Renal cortical epithelial cell (primary cell): ENCODE measurements around the gene GEMIN4. TPM values are rescaled to one million over a fixed set of nuclear protein-coding genes. Genes with fewer than 3 reads are reported as not detected.
A peak's percentile ranks its signal among the peaks of the same experiment; 100 is the strongest.
"Not testable (repeated sequence)": the region's sequence is repeated elsewhere in the genome, so short reads cannot be mapped to it uniquely, and the experiment has no call there.

Experiments used
- DNase-seq: peaks from one replicate; pipeline ENCODE4 v3.0.0-alpha.2; 2011; ENCODE audit warnings: low read depth
- total RNA-seq: library from RNA; depleted of rRNA; stranded (reverse); fragments of >200 nt; gene quantifications from 2 replicates; pipeline ENCODE4 v1.2.3, GENCODE V29; 2014

Gene GEMIN4
- total RNA-seq, 1 donor from 2014 or later, result 15.2 TPM

DNA sequence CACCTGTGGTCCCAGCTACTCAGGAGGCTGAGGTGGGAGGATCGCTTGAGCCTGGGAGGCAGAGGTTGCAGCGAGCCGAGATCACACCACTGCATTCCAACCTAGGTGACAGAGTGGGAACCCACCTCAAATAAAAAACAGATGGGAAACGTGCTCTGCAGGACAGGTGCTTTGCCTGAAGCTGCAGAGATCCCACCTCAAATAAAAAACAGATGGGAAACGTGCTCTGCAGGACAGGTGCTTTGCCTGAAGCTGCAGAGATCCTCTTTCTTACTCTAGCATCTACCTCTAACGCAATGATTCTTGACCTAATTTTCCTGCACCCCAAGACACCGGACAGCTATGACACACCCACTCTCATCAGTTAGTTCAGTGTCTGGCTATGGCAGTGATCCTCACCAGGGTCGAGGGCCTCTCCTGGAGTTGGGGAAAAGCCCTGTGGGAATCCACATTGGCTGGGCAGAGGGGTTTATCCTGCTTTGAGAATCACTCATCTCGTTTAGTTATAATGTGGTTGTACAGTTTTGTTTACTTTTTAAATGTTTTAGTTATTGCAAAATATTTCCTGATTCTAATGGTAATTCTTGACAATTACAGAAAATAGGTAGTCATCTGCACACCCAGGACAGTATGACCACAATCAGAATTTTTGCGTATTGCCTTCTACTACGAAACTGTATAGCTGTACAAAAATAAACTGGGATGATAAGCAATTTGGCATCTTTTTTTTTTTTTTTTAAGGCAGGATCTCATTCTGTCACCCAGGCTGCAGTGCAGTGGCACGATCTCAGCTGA lies 48.8 kb downstream of the GEMIN4 start:
- DNase-seq, result no peak

DNA sequence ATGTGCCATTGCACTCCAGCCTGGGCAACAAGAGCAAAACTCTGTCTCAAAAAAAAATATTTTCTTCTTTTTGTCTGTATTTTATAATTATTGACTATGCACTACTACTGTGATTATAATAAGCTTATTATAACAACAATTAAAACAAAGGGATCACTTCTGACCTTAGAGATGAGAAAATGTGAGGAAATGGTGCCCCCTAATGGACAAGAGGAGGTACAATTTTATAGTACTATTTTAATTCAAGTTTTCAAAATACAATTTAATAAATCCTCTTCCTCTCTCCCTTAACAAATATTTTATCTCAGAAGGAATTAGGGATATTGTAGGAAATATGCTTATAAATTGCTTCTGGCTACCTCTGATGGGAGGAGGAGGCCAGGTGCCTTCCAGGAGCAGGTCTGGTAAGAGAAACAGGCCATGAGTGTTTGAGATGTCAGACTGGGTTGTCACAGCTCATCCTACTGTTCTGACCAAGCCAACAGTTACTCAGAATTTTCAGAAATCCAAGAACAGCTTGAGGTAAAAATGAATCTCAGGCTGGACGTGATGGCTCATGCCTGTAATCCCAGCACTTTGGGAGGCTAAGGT lies 51.5 kb downstream of the GEMIN4 start:
- peak; percentile 38 for DNase-seq

DNA sequence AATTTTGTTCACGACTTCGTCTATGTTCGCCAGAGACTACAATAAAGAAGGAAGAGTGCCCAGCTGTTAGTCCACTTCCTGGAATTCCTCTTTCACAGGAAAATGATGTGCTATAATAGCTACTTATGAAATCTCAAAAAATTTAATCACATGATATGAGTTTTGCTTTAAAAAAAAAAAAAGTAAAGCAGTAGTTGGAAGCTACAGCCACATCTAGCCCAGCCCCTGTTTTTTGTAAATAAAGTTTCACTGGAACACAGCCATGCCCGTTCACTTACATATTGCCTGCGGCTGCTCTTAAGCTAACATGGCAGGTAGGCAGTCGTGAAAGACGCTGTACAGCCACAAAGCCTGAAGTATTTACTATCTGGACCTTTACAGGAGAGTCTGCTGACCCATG lies 52.7 kb downstream of the GEMIN4 start:
- DNase-seq, result no peak

DNA sequence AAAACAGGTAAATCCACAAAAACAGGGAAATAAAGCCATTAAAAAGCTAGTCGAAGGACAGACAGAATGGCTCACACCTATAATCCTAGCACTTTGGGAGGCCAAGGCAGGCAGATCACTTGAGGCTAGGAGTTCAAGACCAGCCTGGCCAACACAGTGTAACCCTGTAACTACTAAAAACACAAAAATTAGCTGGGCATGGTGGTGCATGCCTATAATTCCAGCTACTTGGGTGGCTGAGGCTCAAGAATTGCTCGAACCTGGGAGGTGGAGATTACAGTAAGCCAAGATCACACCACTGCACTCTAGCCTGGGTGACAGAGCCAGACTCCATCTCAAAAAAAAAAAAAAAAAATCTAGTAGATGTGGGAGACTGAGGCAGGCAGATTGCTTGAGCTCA lies 54.0 kb downstream of the GEMIN4 start:
- DNase-seq, result not testable (repeated sequence)

DNA sequence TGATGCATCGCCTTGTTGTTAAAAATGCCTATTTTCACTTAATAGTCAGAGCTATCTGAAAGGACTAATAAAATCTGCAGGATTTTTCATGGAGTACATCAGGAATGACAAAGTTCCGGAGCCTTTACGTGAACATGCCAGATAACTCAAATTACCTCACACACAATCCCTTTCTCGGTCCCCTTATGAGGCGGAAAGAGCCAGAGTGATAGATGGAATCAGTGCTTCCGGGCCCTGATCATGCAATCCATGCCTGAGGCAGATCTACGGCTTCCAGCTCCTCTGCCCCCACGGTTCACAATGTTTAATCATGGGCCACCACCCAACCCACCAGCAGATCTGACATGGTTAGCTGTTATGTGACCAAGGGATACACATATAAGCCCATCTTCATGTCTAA lies 54.4 kb downstream of the GEMIN4 start:
- DNase-seq, result no peak

DNA sequence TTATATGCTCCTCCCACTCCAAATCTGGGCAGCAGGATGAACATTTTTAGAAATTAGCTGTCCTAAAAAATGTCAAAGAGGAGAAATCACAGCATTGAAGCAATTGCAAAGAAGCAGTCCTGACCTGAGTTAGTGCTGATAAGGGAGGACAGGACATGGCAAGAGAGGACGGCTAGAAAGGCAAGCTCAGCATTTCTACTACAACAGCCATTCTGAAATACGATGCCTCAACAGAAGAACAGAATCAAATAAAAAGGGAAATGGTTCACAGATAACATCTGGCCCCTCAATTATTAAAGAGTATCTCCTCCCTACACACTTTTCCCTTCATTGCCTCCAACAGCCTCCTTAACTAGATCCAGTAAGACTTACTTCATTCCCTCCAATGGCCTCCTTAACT lies 55.7 kb downstream of the GEMIN4 start:
- no peak for DNase-seq

Other genes starting within 250 kb of the GEMIN4 start
- gene VPS53, start 37.4 kb downstream of the GEMIN4 start, total RNA-seq, result 14.8 and 35.5 TPM in 2 replicates
- 21.6 and 26.0 TPM in 2 replicates for gene TLCD3A, start 19.7 kb downstream of the GEMIN4 start, total RNA-seq
- 107 and 133 TPM in 2 replicates for gene GLOD4, start 30.0 kb upstream of the GEMIN4 start, total RNA-seq
- 17.2 and 18.8 TPM in 2 replicates for gene MRM3, start 30.1 kb upstream of the GEMIN4 start, total RNA-seq
- gene NXN, start 227.5 kb upstream of the GEMIN4 start, total RNA-seq, result 25.5 and 57.7 TPM in 2 replicates
- 18.0 and 21.4 TPM in 2 replicates for gene TIMM22, start 244.9 kb upstream of the GEMIN4 start, total RNA-seq